Mammary epithelial cell (primary cell): ENCODE data around the gene AKT3.

Experiments used
- CTCF ChIP-seq, 2 donors: IDR thresholded peaks in 1 of 2; conservative IDR thresholded peaks in 1 of 2; 2 replicates each; pipeline ENCODE4 v1.5.1; 2011 to 2012; ENCODE audit warnings: inconsistent platforms in 2 of 2, low read length in 2 of 2, mild to moderate bottlenecking in 2 of 2, control low read depth in 1 of 2, low read depth in 1 of 2; ENCODE audit not compliant: insufficient read depth in 1 of 2; ENCODE audit errors: extremely low read depth in 1 of 2
- EZH2 ChIP-seq: IDR thresholded peaks from 2 replicates; pipeline ENCODE4 v1.6.1; 2012; ENCODE audit warnings: low read length, inconsistent platforms, borderline replicate concordance

DNA sequence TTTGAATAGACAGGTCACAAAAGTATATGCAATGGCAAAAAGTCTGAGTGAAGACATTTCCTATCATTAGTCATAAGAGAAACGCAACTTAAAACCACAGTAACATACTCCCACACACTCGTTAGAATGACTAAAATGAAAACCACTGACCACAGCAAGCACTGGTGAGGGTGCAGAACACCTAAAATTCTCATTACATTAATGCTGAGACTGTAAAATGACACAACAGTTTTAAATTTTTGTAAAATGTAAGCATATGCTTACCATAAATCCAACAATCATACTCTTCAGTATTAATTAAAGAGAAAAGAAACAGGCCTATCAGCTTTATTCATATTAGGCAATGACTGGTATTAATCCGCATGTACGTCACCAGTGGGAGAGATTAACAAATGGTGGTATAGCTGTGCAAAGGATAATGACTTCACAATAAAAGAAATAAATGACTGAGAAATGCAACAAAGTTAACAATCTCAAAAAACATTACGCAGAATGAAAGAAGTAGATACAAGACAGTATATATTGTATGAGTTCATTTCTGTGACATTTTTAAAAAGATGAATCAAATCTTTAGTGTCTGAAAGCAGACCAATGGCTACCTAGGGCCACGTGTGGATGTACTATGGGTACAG, 253.5 kb downstream of the AKT3 start:
- TF ChIP-seq CTCF (conservative IDR thresholded peaks at IDR 0.05 in 1 of 2, IDR thresholded peaks at IDR 0.05 in 1 of 2; ENCODE audit: extremely low read depth in 1 of 2, insufficient read depth in 1 of 2, low read depth in 1 of 2, low read length in 2 of 2) = no peak
- TF ChIP-seq EZH2 = no peak
